K562 (cell line): ENCODE results near the gene ETV2. TPM values are rescaled to one million over a fixed set of nuclear protein-coding genes. Genes with fewer than 3 reads are reported as not detected.

Experiments used
- ARID3B ChIP-seq: fragments of 250-450 bp; sonication (Bioruptor Pico); IDR thresholded peaks from 2 replicates; pipeline ENCODE4 v1.4.0; 2020; ENCODE audit warnings: borderline replicate concordance
- BRD4 ChIP-seq: fragments of 200-600 bp; sonication (generic); IDR thresholded peaks from 2 replicates; pipeline ENCODE4 v1.6.1; 2017; ENCODE audit warnings: inconsistent platforms
- CEBPB ChIP-seq: fragments of 450-650 bp; IDR thresholded peaks from 2 replicates; pipeline ENCODE4 v1.6.1; 2016; ENCODE audit warnings: missing genetic modification characterization, missing compliant biosample characterization
- FUS ChIP-seq: fragments of 200-400 bp; formaldehyde crosslinking; optimal IDR thresholded peaks from 2 replicates; pipeline ENCODE3; 2017; ENCODE audit warnings: low read depth, low read length
- HCFC1 ChIP-seq: IDR thresholded peaks from 2 replicates; pipeline ENCODE4 v1.6.1; 2012; ENCODE audit warnings: low read depth, low read length, improper control_type of control experiment
- HLTF ChIP-seq: fragments of 450-650 bp; IDR thresholded peaks from 2 replicates; pipeline ENCODE4 v1.6.1; 2016
- HMG20B ChIP-seq: fragments of 250-450 bp; sonication (Bioruptor Pico); IDR thresholded peaks from 2 replicates; pipeline ENCODE4 v1.5.0; 2021; ENCODE audit warnings: mild to moderate bottlenecking
- IRF2 ChIP-seq: sonication (generic); formaldehyde crosslinking; IDR thresholded peaks from 2 replicates; pipeline ENCODE4 v1.8.1; 2022; ENCODE audit warnings: mild to moderate bottlenecking, missing genetic modification reagents
- MCM3 ChIP-seq: fragments of 450-650 bp; IDR thresholded peaks from 2 replicates; pipeline ENCODE4 v1.6.1; 2016
- NFATC3 ChIP-seq: fragments of 450-650 bp; IDR thresholded peaks from 2 replicates; pipeline ENCODE4 v1.6.1; 2017; ENCODE audit warnings: mild to moderate bottlenecking
- PBX2 ChIP-seq, 2 experiments: IDR thresholded peaks in 1 of 2; conservative IDR thresholded peaks in 1 of 2; 2 replicates each; pipeline ENCODE4 v1.6.1; 2016; ENCODE audit warnings: low read depth in 2 of 2, mild to moderate bottlenecking in 1 of 2, missing compliant biosample characterization in 1 of 2, missing genetic modification characterization in 1 of 2, moderate library complexity in 1 of 2
- PCBP1 ChIP-seq: fragments of 200-400 bp; formaldehyde crosslinking; IDR thresholded peaks from 2 replicates; pipeline ENCODE4 v1.6.1; 2018; ENCODE audit warnings: mild to moderate bottlenecking, low read depth, low read length; ENCODE audit not compliant: poor library complexity, severe bottlenecking
- PTBP1 ChIP-seq: fragments of 200-400 bp; formaldehyde crosslinking; IDR thresholded peaks from 2 replicates; pipeline ENCODE4 v1.6.1; 2017; ENCODE audit warnings: low read depth, low read length
- PURB ChIP-seq: sonication (generic); formaldehyde crosslinking; IDR thresholded peaks from 2 replicates; pipeline ENCODE4 v1.9.0; 2021; ENCODE audit warnings: low read depth, mild to moderate bottlenecking, missing genetic modification reagents
- SAFB ChIP-seq: fragments of 200-400 bp; formaldehyde crosslinking; IDR thresholded peaks from 2 replicates; pipeline ENCODE4 v1.6.1; 2017; ENCODE audit warnings: low read depth, low read length, borderline replicate concordance
- TBP ChIP-seq: optimal IDR thresholded peaks from 2 replicates; pipeline ENCODE3; 2011; ENCODE audit warnings: low read depth, low read length, improper control_type of control experiment
- TFE3 ChIP-seq: fragments of 450-650 bp; formaldehyde crosslinking; IDR thresholded peaks from 2 replicates; pipeline ENCODE4 v1.4.0; 2020; ENCODE audit warnings: mild to moderate bottlenecking, mixed read lengths
- ZNF24 ChIP-seq: fragments of 450-650 bp; IDR thresholded peaks from 2 replicates; pipeline ENCODE4 v1.6.1; 2016
- ZNF280B ChIP-seq: fragments of 250-450 bp; sonication (Bioruptor Pico); IDR thresholded peaks from 2 replicates; pipeline ENCODE4 v1.5.1; 2021; ENCODE audit warnings: mild to moderate bottlenecking
- ZNF408 ChIP-seq: fragments of 250-450 bp; sonication (Bioruptor Pico); IDR thresholded peaks from 2 replicates; pipeline ENCODE4 v1.4.0; 2020; ENCODE audit warnings: low read depth, mild to moderate bottlenecking, moderate library complexity
- ZNF696 ChIP-seq: fragments of 250-450 bp; sonication (Bioruptor Pico); conservative IDR thresholded peaks from 2 replicates; pipeline ENCODE4 v1.4.0; 2020; ENCODE audit warnings: mild to moderate bottlenecking, moderate library complexity
- polyA plus RNA-seq, 8 experiments: library from polyadenylated mRNA; depleted of rRNA in 4 of 8; stranded (reverse) in 5 of 8; unstranded in 3 of 8; fragments of >200 nt; fragmentation: Nextera tagmentation in 2 of 8; fragmentation: Illumina TruSeq in 1 of 8; extraction: Ambion mirVana in 2 of 8; extraction: Trizol in 1 of 8; gene quantifications; 2 replicates each; pipeline versions ENCODE4 v1.2.1 to v1.2.3, GENCODE V29; 2011 to 2014; ENCODE audit warnings: inconsistent platforms in 1 of 8, missing spikeins in 1 of 8
- total RNA-seq, 7 experiments: library from RNA; depleted of rRNA in 6 of 7; stranded (reverse); fragments of >200 nt in 6 of 7; fragmentation: Illumina TruSeq in 2 of 7; extraction: Trizol in 2 of 7; gene quantifications; 2 replicates each; pipeline versions ENCODE4 v1.2.1 to v1.2.3, GENCODE V29; 2011 to 2021; ENCODE audit warnings: low replicate concordance in 1 of 7

ETV2 gene
- total and polyA plus RNA-seq, 9 of the 15 experiments (the other 6 are each of a cell fraction or from before 2014, with no cell fraction given) = 0.11 to 3.7 (median 0.55) TPM

GRCh38 chr19:35644206-35644986 is 2.9 kb downstream of the ETV2 start (continued):
- TF ChIP-seq CEBPB (tag) (no peak), ZNF408 (no peak), TFE3 (CRISPR knock-in tag) (no peak), ZNF280B (CRISPR knock-in tag) (no peak), PTBP1 (no peak), PBX2 (CRISPR knock-in tag; IDR thresholded peaks at IDR 0.05; ENCODE audit: low read depth) (no peak), PBX2 (tag; conservative IDR thresholded peaks at IDR 0.05; ENCODE audit: low read depth) (no peak), IRF2 (CRISPR knock-in tag) (no peak), BRD4 (no peak), PCBP1 (no peak), FUS (no peak), ZNF24 (no peak), TBP (peak; percentile 8), SAFB (no peak), HCFC1 (no peak), MCM3 (no peak), HLTF (0 out of 2 replicates have a peak, but pooled peaks have one; percentile 17), NFATC3 (no peak), PURB (CRISPR knock-in tag) (no peak), HMG20B (CRISPR knock-in tag) (no peak), ARID3B (CRISPR knock-in tag) (no peak), ZNF696 (CRISPR knock-in tag) (no peak)
